Neuronal stem cell (in vitro differentiated cells): ENCODE measurements around the gene NAA20. TPM values are rescaled to one million over a fixed set of nuclear protein-coding genes. Genes with fewer than 3 reads are reported as not detected.

Experiments
- DNase-seq: peaks from one replicate; pipeline ENCODE4 v3.0.0-alpha.2; 2013; ENCODE audit warnings: low spot score
- H2AFZ ChIP-seq: one replicate; pipeline ENCODE4 v1.6.1; 2013; ENCODE audit warnings: mild to moderate bottlenecking, low read length, inconsistent platforms
- H2AK5ac ChIP-seq: 2 replicates; pipeline ENCODE4 v1.6.1; 2013; ENCODE audit warnings: low read depth, mild to moderate bottlenecking, inconsistent platforms, low read length, moderate library complexity, mixed read lengths
- H2BK120ac ChIP-seq: 2 replicates; pipeline ENCODE4 v1.6.1; 2013; ENCODE audit warnings: low read depth, mild to moderate bottlenecking, inconsistent platforms, low read length, moderate library complexity, mixed read lengths
- H2BK12ac ChIP-seq: one replicate; pipeline ENCODE4 v1.6.1; 2013; ENCODE audit warnings: low read length, inconsistent platforms
- H2BK15ac ChIP-seq: 2 replicates; pipeline ENCODE4 v1.6.1; 2013; ENCODE audit warnings: mild to moderate bottlenecking, low read length, inconsistent platforms, mixed read lengths
- H2BK5ac ChIP-seq: one replicate; pipeline ENCODE4 v1.6.1; 2013; ENCODE audit warnings: inconsistent platforms, mild to moderate bottlenecking, low read length, moderate library complexity
- H3K14ac ChIP-seq: one replicate; pipeline ENCODE4 v1.6.1; 2013; ENCODE audit warnings: low read length, inconsistent platforms
- H3K18ac ChIP-seq: 2 replicates; pipeline ENCODE4 v1.6.1; 2013; ENCODE audit warnings: low read length, inconsistent platforms
- H3K23ac ChIP-seq: 2 replicates; pipeline ENCODE4 v1.6.1; 2013; ENCODE audit warnings: low read depth, mild to moderate bottlenecking, mixed read lengths, low read length, inconsistent platforms; ENCODE audit not compliant: poor library complexity
- H3K27ac ChIP-seq: replicated peaks from 3 replicates; pipeline ENCODE4 v1.5.1; 2013; ENCODE audit warnings: low read length, inconsistent platforms
- H3K27me3 ChIP-seq, 3 experiments: 2 replicates each; pipeline ENCODE4 v1.6.1; 2013; ENCODE audit warnings: low read length in 3 of 3, mild to moderate bottlenecking in 2 of 3, inconsistent platforms in 1 of 3, low read depth in 1 of 3, mixed read lengths in 1 of 3, moderate library complexity in 1 of 3; ENCODE audit not compliant: control insufficient read depth in 3 of 3, insufficient read depth in 3 of 3
- H3K36me3 ChIP-seq, 2 donors: replicated peaks in 1 of 2; 2 replicates each; pipeline ENCODE4 v1.6.1; 2013; ENCODE audit warnings: low read length in 2 of 2; ENCODE audit not compliant: control insufficient read depth in 2 of 2, insufficient read depth in 2 of 2
- H3K4ac ChIP-seq: 2 replicates; pipeline ENCODE4 v1.6.1; 2013; ENCODE audit warnings: inconsistent platforms, mild to moderate bottlenecking, low read length, moderate library complexity
- H3K4me1 ChIP-seq, 2 donors: 1 replicate in 1 of 2; 2 replicates in 1 of 2; pipeline ENCODE4 v1.6.1; 2013; ENCODE audit warnings: low read length in 2 of 2, low read depth in 1 of 2; ENCODE audit not compliant: control insufficient read depth in 2 of 2, insufficient read depth in 1 of 2
- H3K4me2 ChIP-seq: one replicate; pipeline ENCODE4 v1.6.1; 2013; ENCODE audit warnings: mild to moderate bottlenecking, low read length, inconsistent platforms; ENCODE audit not compliant: insufficient read depth, poor library complexity, severe bottlenecking
- H3K4me3 ChIP-seq, 2 donors: 2 replicates each; pipeline ENCODE4 v1.5.1; 2013; ENCODE audit warnings: low read length in 2 of 2, mild to moderate bottlenecking in 2 of 2, inconsistent platforms in 1 of 2, moderate library complexity in 1 of 2
- H3K79me1 ChIP-seq: one replicate; pipeline ENCODE4 v1.6.1; 2013; ENCODE audit warnings: low read depth, mild to moderate bottlenecking, inconsistent platforms, low read length, moderate library complexity
- H3K9ac ChIP-seq: one replicate; pipeline ENCODE4 v1.6.1; 2013; ENCODE audit warnings: mild to moderate bottlenecking, low read depth, low read length, inconsistent platforms; ENCODE audit not compliant: poor library complexity
- H3K9me3 ChIP-seq, 2 donors: replicated peaks in 1 of 2; 2 replicates each; pipeline versions ENCODE3 to v1.6.1; 2013; ENCODE audit warnings: low read length in 2 of 2, mild to moderate bottlenecking in 2 of 2, inconsistent platforms in 1 of 2, low read depth in 1 of 2, mixed read lengths in 1 of 2, moderate library complexity in 1 of 2; ENCODE audit not compliant: control insufficient read depth in 2 of 2, insufficient read depth in 1 of 2
- H4K8ac ChIP-seq: one replicate; pipeline ENCODE4 v1.6.1; 2013; ENCODE audit warnings: low read depth, mild to moderate bottlenecking, inconsistent platforms, low read length, moderate library complexity
- H4K91ac ChIP-seq: one replicate; pipeline ENCODE4 v1.6.1; 2013; ENCODE audit warnings: low read length, low read depth, mild to moderate bottlenecking, inconsistent platforms; ENCODE audit not compliant: poor library complexity
- WGBS, 2 donors: extraction: QIAGEN DNeasy Blood & Tissue Kit; methylation state at CpG; one replicate each; pipeline ENCODE4 v1.1.7; 2013; ENCODE audit warnings: missing lambda C conversion rate in 2 of 2, mixed read lengths in 1 of 2; ENCODE audit not compliant: insufficient read length in 2 of 2, insufficient replicate concordance in 1 of 2; ENCODE audit errors: extremely low coverage in 2 of 2; 5-methylcytosine and 5-hydroxymethylcytosine counted together
- polyA plus RNA-seq, 2 experiments: library from polyadenylated mRNA; stranded (reverse); fragments of 200-250 nt; gene quantifications; one replicate each; pipeline ENCODE4 v1.2.3, GENCODE V29; 2013

NAA20 gene, protein sequence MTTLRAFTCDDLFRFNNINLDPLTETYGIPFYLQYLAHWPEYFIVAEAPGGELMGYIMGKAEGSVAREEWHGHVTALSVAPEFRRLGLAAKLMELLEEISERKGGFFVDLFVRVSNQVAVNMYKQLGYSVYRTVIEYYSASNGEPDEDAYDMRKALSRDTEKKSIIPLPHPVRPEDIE
- 28.6 TPM for polyA plus RNA-seq (2013, experiment 1 of 2)
- 29.3 TPM for polyA plus RNA-seq (2013, experiment 2 of 2)

DNA sequence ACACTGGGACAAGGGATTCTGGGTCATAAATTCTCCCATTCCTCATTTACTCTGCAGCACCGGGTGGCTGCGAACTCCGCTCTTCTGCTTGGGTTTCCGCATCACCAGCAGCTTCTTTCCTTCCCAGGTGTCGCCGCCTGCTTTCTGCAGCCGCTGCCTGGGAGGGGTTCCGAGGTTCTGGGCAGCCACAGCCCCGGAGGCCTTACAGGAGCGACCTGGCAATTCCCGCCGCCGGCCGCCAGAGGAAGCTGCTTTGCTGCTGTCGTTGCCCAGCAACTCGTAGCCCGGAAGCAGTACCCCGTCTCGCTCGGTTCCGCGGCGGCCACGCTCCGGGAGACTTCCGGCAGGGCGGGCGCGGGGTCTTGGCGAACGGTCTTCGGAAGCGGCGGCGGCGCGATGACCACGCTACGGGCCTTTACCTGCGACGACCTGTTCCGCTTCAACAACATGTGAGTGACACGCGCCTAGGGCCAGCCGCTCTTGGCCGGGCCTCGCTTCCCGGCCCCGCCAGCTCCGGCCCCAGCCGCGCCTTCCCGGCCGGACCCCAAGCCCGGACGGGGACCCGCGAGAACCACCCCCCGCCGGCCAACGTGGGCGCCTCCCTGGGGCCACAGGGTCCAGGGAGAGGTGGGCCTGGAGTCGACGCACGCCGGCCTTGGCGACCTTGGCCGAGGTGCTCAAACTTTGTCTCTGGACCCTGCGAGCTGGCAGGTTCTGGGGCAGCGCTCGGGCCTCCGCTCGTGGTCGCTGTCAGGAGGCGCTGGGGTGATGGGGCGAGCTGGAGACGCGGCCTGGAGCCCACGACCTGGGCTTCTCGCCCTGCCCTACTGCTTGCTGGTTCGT is at the start of gene NAA20:
TSS of gene NAA20 (plus strand) at position 362 of the 843 bp plus-strand sequence. CDS start at position 397, 35 bp downstream.
- peaks cover 0 to 22% of the 10 kb centered on the region in 2 donors for H3K36me3 ChIP-seq
- peaks cover 13% of the 10 kb centered on the region for H3K79me1 ChIP-seq
- H2AK5ac ChIP-seq: peak within 1 kb of the TSS; percentile 28
- H2BK120ac ChIP-seq: no peak within 1 kb of the TSS
- peak within 1 kb of the TSS; percentile 98 for H2AFZ ChIP-seq
- peak; percentile 81 for DNase-seq
- no peak within 1 kb of the TSS for H2BK15ac ChIP-seq
- H3K9ac ChIP-seq: peak within 1 kb of the TSS; percentile 92
- no CpG with 5 or more reads among the region's 81 CpGs for WGBS, 2 donors
- no peaks in the 10 kb centered on the region for H3K9me3 ChIP-seq
- peak within 1 kb of the TSS; percentile 2 for H3K27ac ChIP-seq
- H3K4me3 ChIP-seq: peak within 1 kb of the TSS; percentile 96 to 99
- peak within 1 kb of the TSS; percentile 88 for H3K4me2 ChIP-seq
- peak within 1 kb of the TSS; percentile 86 for H3K18ac ChIP-seq
- no peak within 1 kb of the TSS for H4K91ac ChIP-seq
- H3K14ac ChIP-seq: peak within 1 kb of the TSS; percentile 94
- H3K4me1 ChIP-seq: peaks cover 5 to 7% of the 10 kb centered on the region in 2 donors
- H3K27me3 ChIP-seq: no peaks in the 10 kb centered on the region
- H2BK12ac ChIP-seq: no peak within 1 kb of the TSS
- H3K23ac ChIP-seq: peak within 1 kb of the TSS; percentile 77
- no peak within 1 kb of the TSS for H3K4ac ChIP-seq
- H2BK5ac ChIP-seq: peak within 1 kb of the TSS; percentile 93
- peak within 1 kb of the TSS; percentile 50 for H4K8ac ChIP-seq

DNA sequence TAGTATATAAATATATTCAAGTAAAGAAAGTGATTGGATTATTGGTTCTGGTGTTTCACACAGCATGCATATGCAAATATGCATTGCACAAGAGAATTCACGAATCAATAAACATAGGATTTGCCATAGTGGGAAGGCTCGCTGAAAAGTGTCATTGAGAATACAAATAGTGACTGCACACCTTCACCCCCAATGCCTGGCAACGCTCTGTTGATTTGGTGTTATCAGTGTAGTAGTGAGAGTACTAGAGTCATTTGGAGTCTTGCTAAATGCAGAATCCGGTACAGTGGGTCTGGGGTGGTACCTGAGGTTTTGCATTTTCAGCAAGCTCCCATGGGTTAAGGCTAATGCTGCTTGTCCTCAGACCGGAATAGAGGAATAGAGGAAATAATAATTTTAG is 49.7 kb upstream of the NAA20 start:
- Histone ChIP-seq H2BK5ac (no peak overlapping the region), H3K9me3 (no peaks in the 10 kb centered on the region), H3K36me3 (peaks cover 1 to 4% of the 10 kb centered on the region in 2 donors), H3K27ac (no peak overlapping the region), H3K79me1 (no peaks in the 10 kb centered on the region), H3K14ac (no peak overlapping the region), H3K27me3 (no peaks in the 10 kb centered on the region), H3K4ac (no peak overlapping the region), H4K8ac (no peak overlapping the region), H3K18ac (no peak overlapping the region), H3K4me3 (no peak overlapping the region), H2BK12ac (no peak overlapping the region), H3K23ac (no peak overlapping the region), H3K4me1 (peaks cover 0 to 2% of the 10 kb centered on the region in 2 donors), H4K91ac (no peak overlapping the region), H2BK15ac (no peak overlapping the region), H2AK5ac (no peak overlapping the region), H2BK120ac (no peak overlapping the region), H3K9ac (no peak overlapping the region), H3K4me2 (no peak overlapping the region), H2AFZ (no peak overlapping the region)
- no CpG with 5 or more reads among the region's 5 CpGs for WGBS, 2 donors
- DNase-seq: no peak

DNA sequence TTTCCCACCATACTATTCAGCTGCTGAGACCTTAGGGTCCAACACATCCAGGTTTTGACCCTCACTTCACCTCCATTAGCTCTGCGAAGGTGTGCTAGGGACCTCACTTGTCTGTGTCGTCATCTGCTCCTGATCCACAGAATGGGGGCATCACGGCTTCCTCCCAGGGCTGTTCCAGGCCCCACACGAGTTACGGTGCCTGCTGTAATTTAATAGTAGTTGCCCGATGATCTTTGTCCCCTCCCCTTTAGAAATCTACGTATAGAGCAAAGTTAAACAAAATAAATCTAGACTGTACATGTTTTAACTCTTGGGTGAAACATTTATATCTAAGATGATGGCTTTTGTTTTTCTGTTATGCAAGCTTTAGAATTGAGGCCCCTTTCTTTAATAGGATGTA is 49.1 kb upstream of the NAA20 start:
- Histone ChIP-seq H2BK15ac (no peak overlapping the region), H3K18ac (no peak overlapping the region), H2AFZ (no peak overlapping the region), H3K9ac (no peak overlapping the region), H2BK5ac (no peak overlapping the region), H3K27ac (no peak overlapping the region), H3K9me3 (no peaks in the 10 kb centered on the region), H3K14ac (no peak overlapping the region), H3K4me3 (no peak overlapping the region), H3K4ac (no peak overlapping the region), H3K4me2 (no peak overlapping the region), H4K91ac (no peak overlapping the region), H3K79me1 (no peaks in the 10 kb centered on the region), H2AK5ac (no peak overlapping the region), H3K4me1 (peaks cover 0 to 2% of the 10 kb centered on the region in 2 donors), H2BK120ac (no peak overlapping the region), H3K27me3 (no peaks in the 10 kb centered on the region), H2BK12ac (no peak overlapping the region), H3K36me3 (peaks cover 1 to 4% of the 10 kb centered on the region in 2 donors), H4K8ac (no peak overlapping the region), H3K23ac (no peak overlapping the region)
- DNase-seq: no peak
- WGBS, 2 donors: no CpG with 5 or more reads among the region's 7 CpGs

DNA sequence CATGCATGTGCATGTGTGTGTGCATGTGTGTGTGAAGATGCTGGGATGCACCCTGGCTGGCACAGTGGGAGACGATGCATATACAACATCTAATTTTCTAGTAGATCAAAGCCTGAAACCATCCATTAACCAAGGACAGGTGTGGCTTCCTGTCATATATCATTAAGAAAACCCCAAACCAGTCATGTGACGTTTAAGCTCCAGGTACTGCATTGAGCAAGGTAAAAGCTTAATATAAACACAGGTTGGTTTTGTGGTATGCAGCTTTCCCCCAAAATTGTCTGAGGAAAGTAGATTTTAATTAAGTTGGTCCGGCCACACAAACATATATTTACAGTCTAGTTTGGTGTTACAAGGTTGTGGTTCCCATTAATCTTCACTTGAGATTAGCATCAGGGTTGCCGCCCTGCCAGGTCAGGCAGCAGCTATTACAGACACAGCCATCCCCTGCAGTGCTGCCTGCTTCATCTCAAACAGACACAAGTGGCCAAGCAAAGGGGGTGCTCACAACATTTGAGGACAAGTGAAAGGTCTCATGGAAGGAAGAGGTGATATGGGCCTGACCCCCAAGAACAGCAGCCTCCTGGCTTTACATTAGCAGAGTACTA is 48.6 kb upstream of the NAA20 start:
- Histone ChIP-seq H3K4ac (no peak overlapping the region), H3K27ac (no peak overlapping the region), H2BK5ac (no peak overlapping the region), H2AK5ac (no peak overlapping the region), H3K36me3 (peaks cover 1 to 4% of the 10 kb centered on the region in 2 donors), H4K8ac (no peak overlapping the region), H3K23ac (no peak overlapping the region), H2BK15ac (no peak overlapping the region), H2AFZ (no peak overlapping the region), H3K9ac (no peak overlapping the region), H3K4me2 (no peak overlapping the region), H4K91ac (no peak overlapping the region), H3K9me3 (no peaks in the 10 kb centered on the region), H3K14ac (no peak overlapping the region), H3K4me1 (peaks cover 0 to 2% of the 10 kb centered on the region in 2 donors), H3K79me1 (no peaks in the 10 kb centered on the region), H2BK120ac (no peak overlapping the region), H2BK12ac (no peak overlapping the region), H3K27me3 (no peaks in the 10 kb centered on the region), H3K4me3 (no peak overlapping the region), H3K18ac (no peak overlapping the region)
- DNase-seq: no peak
- WGBS, 2 donors: no CpG with 5 or more reads among the region's 4 CpGs
